K562 (cell line): ENCODE results near the gene SND1. TPM values are rescaled to one million over a fixed set of nuclear protein-coding genes. Genes with fewer than 3 reads are reported as not detected.
A peak's percentile ranks its signal among the peaks of the same experiment; 100 is the strongest.

Source experiments
- ATAC-seq: fragments of 200-7000 bp; cut with Tn5 transposase; 3 replicates; pipeline ENCODE4 v1.9.1; 2020; ENCODE audit warnings: moderate library complexity
- BruUV-seq: library from RNA; stranded (reverse); fragments of 400-500 nt; replicated peaks from 2 replicates; lab custom pipeline; 2021; lab: Mats Ljungman, UMichigan
- CTCF ChIA-PET: fragments of 300-600 bp; formaldehyde crosslinking; extraction: SDS; loops from one replicate; lab custom pipeline; 2021; ENCODE audit warnings: low intra/inter-chr PET ratio; lab: Yijun Ruan, JAX
- POLR2A ChIA-PET: fragments of 300-600, 350-650 bp; sonication (Branson Sonifier 250); formaldehyde crosslinking; extraction: SDS; loops from one replicate; lab custom pipeline; 2021; ENCODE audit warnings: antibody characterized with exemption, inconsistent platforms; lab: Yijun Ruan, JAX
- DNase-seq, 4 experiments: peaks; one replicate each; pipeline versions ENCODE4 v3.0.0 to v3.0.0-alpha.2; 2011 to 2018; ENCODE audit warnings: low spot score in 3 of 4, mixed read lengths in 3 of 4; ENCODE audit errors: extremely low read depth in 1 of 4
- FAIRE-seq: peaks from 2 replicates; lab custom pipeline; 2011; peaks lifted over from hg19 to GRCh38; lab: Jason Lieb, UNC
- H2AFZ ChIP-seq: 2 replicates; pipeline ENCODE4 v1.6.0; 2011; ENCODE audit warnings: low read depth, low read length, control low read depth, inconsistent platforms
- H3K27ac ChIP-seq: fragments of 200-600 bp; 3 replicates; pipeline ENCODE4 v1.8.0; 2011; ENCODE audit warnings: low read depth, mild to moderate bottlenecking, control low read depth, inconsistent platforms, low read length, moderate library complexity, mixed read lengths; ENCODE audit errors: extremely low read depth
- H3K27me3 ChIP-seq, 2 experiments: fragments of 300-600 bp in 1 of 2; 2 replicates in 1 of 2; 3 replicates in 1 of 2; pipeline versions ENCODE4 v1.6.0 to v1.8.0; 2011; ENCODE audit warnings: inconsistent platforms in 2 of 2, low read length in 2 of 2, mild to moderate bottlenecking in 1 of 2, mixed read lengths in 1 of 2, moderate library complexity in 1 of 2; ENCODE audit not compliant: control insufficient read depth in 2 of 2, insufficient read depth in 2 of 2
- H3K36me3 ChIP-seq: fragments of 300-600 bp; 3 replicates; pipeline ENCODE4 v1.8.0; 2011; ENCODE audit warnings: mild to moderate bottlenecking, low read length, inconsistent platforms; ENCODE audit not compliant: control insufficient read depth, insufficient read depth
- H3K4me1 ChIP-seq, 2 experiments: fragments of 200-600 bp in 1 of 2; replicated peaks in 1 of 2; 2 replicates in 1 of 2; 3 replicates in 1 of 2; pipeline versions ENCODE4 v1.5.1 to v1.8.0; 2011; ENCODE audit warnings: inconsistent platforms in 2 of 2, low read length in 2 of 2, mild to moderate bottlenecking in 1 of 2, mixed read lengths in 1 of 2, moderate library complexity in 1 of 2; ENCODE audit not compliant: control insufficient read depth in 2 of 2, insufficient read depth in 2 of 2
- H3K4me2 ChIP-seq: 2 replicates; pipeline ENCODE4 v1.6.1; 2011; ENCODE audit warnings: low read length, control low read depth, inconsistent platforms, mixed read lengths; ENCODE audit not compliant: insufficient read depth
- H3K4me3 ChIP-seq: fragments of 200-600 bp; sonication (generic), shearing (Covaris generic); 2 replicates; pipeline ENCODE4 v1.5.1; 2016; ENCODE audit warnings: control low read depth, inconsistent platforms
- H3K79me2 ChIP-seq: fragments of 200-600 bp; 3 replicates; pipeline ENCODE4 v1.8.0; 2011; ENCODE audit warnings: low read length, inconsistent platforms; ENCODE audit not compliant: control insufficient read depth, insufficient read depth
- H3K9ac ChIP-seq, 2 experiments: 2 replicates each; pipeline versions ENCODE4 v1.6.0 to v1.6.1; 2011; ENCODE audit warnings: low read depth in 2 of 2, low read length in 2 of 2, control low read depth in 1 of 2, inconsistent platforms in 1 of 2, mild to moderate bottlenecking in 1 of 2, mixed read lengths in 1 of 2; ENCODE audit not compliant: insufficient read depth in 1 of 2
- H3K9me1 ChIP-seq: one replicate; pipeline ENCODE4 v1.6.0; 2011; ENCODE audit warnings: inconsistent platforms, mild to moderate bottlenecking, low read length, moderate library complexity; ENCODE audit not compliant: control insufficient read depth, insufficient read depth
- H3K9me3 ChIP-seq: replicated peaks from 2 replicates; pipeline ENCODE4 v1.5.1; 2011; ENCODE audit warnings: low read depth, low read length, inconsistent platforms; ENCODE audit not compliant: control insufficient read depth, insufficient read depth
- H4K20me1 ChIP-seq: replicated peaks from 2 replicates; pipeline ENCODE4 v1.6.1; 2011; ENCODE audit warnings: low read length, inconsistent platforms, mixed read lengths; ENCODE audit not compliant: control insufficient read depth, insufficient read depth
- DDX20 ChIP-seq: fragments of 450-650 bp; IDR thresholded peaks from 2 replicates; pipeline ENCODE4 v1.6.1; 2016; ENCODE audit warnings: missing genetic modification characterization, low read depth, mild to moderate bottlenecking, missing compliant biosample characterization, moderate library complexity
- DPF2 ChIP-seq: fragments of 450-650 bp; IDR thresholded peaks from 2 replicates; pipeline ENCODE4 v1.6.1; 2016
- RBM22 ChIP-seq: fragments of 200-400 bp; formaldehyde crosslinking; IDR thresholded peaks from 2 replicates; pipeline ENCODE4 v1.6.1; 2018; ENCODE audit warnings: low read length, low read depth; ENCODE audit not compliant: poor library complexity, severe bottlenecking
- ZNF175 ChIP-seq: fragments of 200-800 bp; sonication (Bioruptor generic); IDR thresholded peaks from 2 replicates; pipeline ENCODE4 v1.6.1; 2016; ENCODE audit warnings: low read depth, mild to moderate bottlenecking, missing genetic modification characterization, missing compliant biosample characterization
- WGBS: fragments of 100-300 bp; shearing (Covaris generic); methylation state at CpG from one replicate; pipeline ENCODE4 v1.1.6; 2016; ENCODE audit warnings: low coverage, mixed read lengths; ENCODE audit not compliant: insufficient coverage; ENCODE audit errors: missing lambda C conversion rate; 5-methylcytosine and 5-hydroxymethylcytosine counted together
- in situ Hi-C: fragments of 300-500 bp; cut with MboI; formaldehyde crosslinking; loops from 4 replicates; pipeline ENCODE4 v1.15.0; 2018; ENCODE audit warnings: inconsistent platforms, mixed read lengths
- intact Hi-C: fragments of 100-400 bp; cut with micrococcal nuclease; formaldehyde crosslinking; loops from 2 replicates; pipeline ENCODE4 v1.14.2; 2022
- polyA plus RNA-seq, 8 experiments: library from polyadenylated mRNA; depleted of rRNA in 4 of 8; stranded (reverse) in 5 of 8; unstranded in 3 of 8; fragments of >200 nt; fragmentation: Nextera tagmentation in 2 of 8; fragmentation: Illumina TruSeq in 1 of 8; extraction: Ambion mirVana in 2 of 8; extraction: Trizol in 1 of 8; gene quantifications; 2 replicates each; pipeline versions ENCODE4 v1.2.1 to v1.2.3, GENCODE V29; 2011 to 2014; ENCODE audit warnings: inconsistent platforms in 1 of 8, missing spikeins in 1 of 8
- total RNA-seq, 7 experiments: library from RNA; depleted of rRNA in 6 of 7; stranded (reverse); fragments of >200 nt in 6 of 7; fragmentation: Illumina TruSeq in 2 of 7; extraction: Trizol in 2 of 7; gene quantifications; 2 replicates each; pipeline versions ENCODE4 v1.2.1 to v1.2.3, GENCODE V29; 2011 to 2021; ENCODE audit warnings: low replicate concordance in 1 of 7

Gene SND1
- total and polyA plus RNA-seq, 9 of the 15 experiments (the other 6 are each of a cell fraction or from before 2014, with no cell fraction given) = 46.5 to 307 (median 191) TPM

- H3K4me1 ChIP-seq = peaks cover 20 to 29% of the 10 kb centered on the region in 2 experiments
- FAIRE-seq = no peak
- H3K36me3 ChIP-seq = peaks cover 14% of the 10 kb centered on the region; the same call in 2 of the 3 replicates
- DNase-seq = no peak
- in situ Hi-C loops = no loop called here
- H3K9ac ChIP-seq = no peak overlapping the region
- H3K4me3 ChIP-seq = no peak overlapping the region
- peaks cover 5% of the 10 kb centered on the region for H3K9me1 ChIP-seq
- peaks cover 90% of the 10 kb centered on the region for H3K79me2 ChIP-seq
- POLR2A ChIA-PET = interaction anchor here (0.6 to 1.2 kb wide), 3 partner anchors 9 to 11 kb away, joined by 3 read pairs; no protein-coding TSS in a partner anchor
- peaks cover 12% of the 10 kb centered on the region for H4K20me1 ChIP-seq
- CTCF ChIA-PET = no interaction called here
- no peak overlapping the region for H3K27ac ChIP-seq
- no TSS peak for BruUV-seq
- H3K27me3 ChIP-seq = no peaks in the 10 kb centered on the region
- no peak for TF ChIP-seq DDX20 (tag)
- TF ChIP-seq RBM22 = peak; percentile 49
- TF ChIP-seq, all 486 proteins: peak for 1
- ATAC-seq = no peak
- Histone ChIP-seq H2AFZ (no peak overlapping the region), H3K9me3 (no peaks in the 10 kb centered on the region), H3K4me2 (no peak overlapping the region)
- intact Hi-C loops = loop anchor here (5.0 kb wide), 2 partner anchors 87 to 93 kb away; no protein-coding TSS in a partner anchor
- WGBS = 75% methylated on average over 4 of the region's 4 CpGs
Observed at GRCh38 chr7:127799535-127800305, 147.7 kb downstream of the SND1 start.

DNA sequence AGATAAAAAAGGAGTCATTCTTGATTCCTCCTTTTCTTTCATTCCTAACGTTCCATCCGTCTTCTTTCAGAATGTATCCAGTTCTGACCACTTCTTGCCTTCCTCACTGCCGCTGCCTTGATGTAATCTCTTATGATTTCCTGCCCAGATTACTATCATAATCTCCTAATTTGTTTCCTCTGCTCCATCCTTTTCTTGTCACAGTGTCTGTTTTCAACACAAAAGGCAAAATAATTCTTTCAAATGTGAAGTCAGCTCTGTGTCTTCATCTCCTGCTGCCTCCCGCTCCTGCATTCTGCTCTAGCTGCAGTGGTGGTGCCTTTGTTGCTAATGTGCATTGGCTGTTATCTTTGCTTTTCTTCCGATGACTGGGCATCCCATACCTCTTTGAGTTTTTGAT, 150.9 kb downstream of the SND1 start:
- H3K4me2 ChIP-seq = no peak overlapping the region
- DNase-seq (no peak), ATAC-seq (no peak), FAIRE-seq (no peak)
- ChIA-PET CTCF (no interaction called here), POLR2A (interaction anchor here (0.9 to 2.3 kb wide), 3 partner anchors 11 to 14 kb away, joined by 4 to 10 read pairs (median 5); no protein-coding TSS in a partner anchor)
- no peak overlapping the region for H3K27ac ChIP-seq
- no peak overlapping the region for H3K9ac ChIP-seq
- H3K79me2 ChIP-seq = peaks cover 73% of the 10 kb centered on the region
- H3K4me1 ChIP-seq = peaks cover 9 to 19% of the 10 kb centered on the region in 2 experiments
- no peak overlapping the region for H2AFZ ChIP-seq
- TF ChIP-seq DPF2 (0 out of 2 replicates have a peak, but pooled peaks have one; percentile 14), ZNF175 (no peak)
- H3K4me3 ChIP-seq = no peak overlapping the region
- no TSS peak for BruUV-seq
- in situ Hi-C loops (no loop called here), intact Hi-C loops (no loop called here)
- H3K9me1 ChIP-seq = peaks cover 5% of the 10 kb centered on the region
- 62% methylated on average over 5 of the region's 5 CpGs for WGBS
- no peaks in the 10 kb centered on the region for H3K27me3 ChIP-seq
- H3K36me3 ChIP-seq = peaks cover 40% of the 10 kb centered on the region
- peaks cover 9% of the 10 kb centered on the region for H4K20me1 ChIP-seq
- no peaks in the 10 kb centered on the region for H3K9me3 ChIP-seq
